Caco-2 (cell line): ENCODE results near the gene DIP2A. TPM values are rescaled to one million over a fixed set of nuclear protein-coding genes. Genes with fewer than 3 reads are reported as not detected.

ENCODE experiments used
- BruUV-seq: library from RNA; stranded (reverse); fragments of 400-500 nt; replicated peaks from 2 replicates; lab custom pipeline; 2021; lab: Mats Ljungman, UMichigan
- CTCF ChIA-PET: fragments of 300-600 bp; sonication (Branson Sonifier 250); formaldehyde crosslinking; loops from one replicate; lab custom pipeline; 2022; ENCODE audit warnings: antibody characterized with exemption; lab: Charles Lee
- POLR2A ChIA-PET: fragments of 300-600 bp; sonication (Branson Sonifier 250); formaldehyde crosslinking; loops from one replicate; lab custom pipeline; 2022; ENCODE audit warnings: antibody characterized with exemption; lab: Charles Lee
- DNase-seq, 2 experiments: peaks; one replicate each; pipeline versions ENCODE4 v3.0.0 to v3.0.0-alpha.2; 2020 to 2022
- H3K27me3 ChIP-seq: replicated peaks from 2 replicates; pipeline ENCODE4 v1.6.0; 2011; ENCODE audit warnings: low read length; ENCODE audit not compliant: control insufficient read depth, insufficient read depth
- H3K36me3 ChIP-seq: 2 replicates; pipeline ENCODE4 v1.5.1; 2011; ENCODE audit warnings: low read length; ENCODE audit not compliant: control insufficient read depth, insufficient read depth
- H3K4me1 ChIP-seq: fragments of 250-450 bp; sonication (Bioruptor Pico); 2 replicates; pipeline ENCODE4 v1.5.1; 2020; ENCODE audit warnings: mild to moderate bottlenecking
- H3K4me3 ChIP-seq: 2 replicates; pipeline ENCODE4 v1.5.1; 2011; ENCODE audit warnings: low read depth, mild to moderate bottlenecking, control low read depth, low read length
- H3K9me3 ChIP-seq: fragments of 250-450 bp; sonication (Bioruptor Pico); 2 replicates; pipeline ENCODE4 v1.5.1; 2020; ENCODE audit warnings: mild to moderate bottlenecking, moderate library complexity
- H3K27ac Mint-ChIP-seq: one replicate; pipeline ENCODE4 v1.8.0; 2022; ENCODE audit warnings: mixed read lengths; ENCODE audit not compliant: unreplicated experiment
- H3K27me3 Mint-ChIP-seq: one replicate; pipeline ENCODE4 v1.8.0; 2022; ENCODE audit warnings: mixed read lengths; ENCODE audit not compliant: insufficient read depth, unreplicated experiment
- H3K36me3 Mint-ChIP-seq: one replicate; pipeline ENCODE4 v1.8.0; 2022; ENCODE audit warnings: mild to moderate bottlenecking, mixed read lengths; ENCODE audit not compliant: insufficient read depth, unreplicated experiment
- H3K4me1 Mint-ChIP-seq: one replicate; pipeline ENCODE4 v1.8.0; 2022; ENCODE audit warnings: low read depth, mixed read lengths; ENCODE audit not compliant: unreplicated experiment
- H3K4me3 Mint-ChIP-seq: one replicate; pipeline ENCODE4 v1.8.0; 2022; ENCODE audit warnings: mild to moderate bottlenecking, moderate library complexity, mixed read lengths; ENCODE audit not compliant: unreplicated experiment
- H3K9me3 Mint-ChIP-seq: one replicate; pipeline ENCODE4 v1.8.0; 2022; ENCODE audit warnings: mixed read lengths; ENCODE audit not compliant: unreplicated experiment
- CTCF ChIP-seq, 2 experiments: fragments of 200-600 bp in 1 of 2; IDR thresholded peaks; 1 replicate in 1 of 2; 2 replicates in 1 of 2; pipeline versions ENCODE4 v1.5.1 to v1.8.0; 2011 to 2022; ENCODE audit warnings: antibody characterized with exemption in 1 of 2, control low read depth in 1 of 2, inconsistent platforms in 1 of 2, low read depth in 1 of 2, low read length in 1 of 2, mild to moderate bottlenecking in 1 of 2, moderate library complexity in 1 of 2; ENCODE audit not compliant: insufficient read depth in 1 of 2, severe bottlenecking in 1 of 2, unreplicated experiment in 1 of 2
- intact Hi-C: fragments of 100-400 bp; cut with micrococcal nuclease; formaldehyde crosslinking; loops from one replicate; pipeline ENCODE4 v1.10.0; 2022; ENCODE audit not compliant: unreplicated experiment
- total RNA-seq: library from RNA; stranded (reverse); gene quantifications from 2 replicates; pipeline ENCODE4 v1.2.3, GENCODE V29; 2022

The DIP2A gene
- total RNA-seq, 1 experiment from 2014 or later, result 44.6 TPM

GRCh38 chr21:46561445-46562090 lies 102.9 kb downstream of the DIP2A start:
- no peaks in the 10 kb centered on the region for H3K9me3 ChIP-seq
- H3K36me3 ChIP-seq, result no peaks in the 10 kb centered on the region; the same call in 1 of the 2 replicates
- H3K27me3 Mint-ChIP-seq, result no peaks in the 10 kb centered on the region
- H3K4me3 ChIP-seq, result no peak overlapping the region
- intact Hi-C loops, result no loop called here
- H3K36me3 Mint-ChIP-seq, result peaks cover 47% of the 10 kb centered on the region
- POLR2A ChIA-PET, result no interaction called here
- no peaks in the 10 kb centered on the region for H3K4me1 Mint-ChIP-seq
- TF ChIP-seq CTCF (IDR thresholded peaks at IDR 0.05; ENCODE audit: insufficient read depth in 1 of 2, low read depth in 1 of 2, low read length in 1 of 2, severe bottlenecking in 1 of 2, unreplicated experiment in 1 of 2), result no peak
- H3K4me1 ChIP-seq, result no peaks in the 10 kb centered on the region
- DNase-seq, result no peak
- H3K27me3 ChIP-seq, result no peaks in the 10 kb centered on the region
- no TSS peak for BruUV-seq
- CTCF ChIA-PET, result no interaction called here
- H3K9me3 Mint-ChIP-seq, result no peaks in the 10 kb centered on the region
- no peak overlapping the region for H3K27ac Mint-ChIP-seq
- H3K4me3 Mint-ChIP-seq, result no peak overlapping the region

- Histone ChIP-seq H3K4me3 (no peak overlapping the region), H3K27me3 (no peaks in the 10 kb centered on the region), H3K9me3 (no peaks in the 10 kb centered on the region), H3K36me3 (no peaks in the 10 kb centered on the region; the same call in 1 of the 2 replicates), H3K4me1 (no peaks in the 10 kb centered on the region)
- Mint-ChIP-seq H3K27me3 (no peaks in the 10 kb centered on the region), H3K36me3 (peaks cover 54% of the 10 kb centered on the region), H3K4me3 (no peak overlapping the region), H3K4me1 (no peaks in the 10 kb centered on the region), H3K27ac (no peak overlapping the region), H3K9me3 (no peaks in the 10 kb centered on the region)
- ChIA-PET CTCF (no interaction called here), POLR2A (no interaction called here)
- BruUV-seq, result no TSS peak
- intact Hi-C loops, result no loop called here
- no peak for DNase-seq
- no peak for TF ChIP-seq CTCF (IDR thresholded peaks at IDR 0.05; ENCODE audit: insufficient read depth in 1 of 2, low read depth in 1 of 2, low read length in 1 of 2, severe bottlenecking in 1 of 2, unreplicated experiment in 1 of 2)
Measured at GRCh38 chr21:46562472-46562871, 103.8 kb downstream of the DIP2A start.

- peaks cover 1% of the 10 kb centered on the region for H3K36me3 ChIP-seq
- DNase-seq, result no peak
- BruUV-seq, result no TSS peak
Measured at GRCh38 chr21:46562964-46563607, 104.4 kb downstream of the DIP2A start.

More at GRCh38 chr21:46562964-46563607, 104.4 kb downstream of the DIP2A start:
- Mint-ChIP-seq H3K9me3 (no peaks in the 10 kb centered on the region), H3K27me3 (no peaks in the 10 kb centered on the region), H3K36me3 (peaks cover 60% of the 10 kb centered on the region), H3K27ac (no peak overlapping the region), H3K4me3 (no peak overlapping the region), H3K4me1 (no peaks in the 10 kb centered on the region)
- CTCF ChIA-PET, result no interaction called here
- POLR2A ChIA-PET, result no interaction called here
- Histone ChIP-seq H3K4me1 (no peaks in the 10 kb centered on the region), H3K27me3 (no peaks in the 10 kb centered on the region), H3K9me3 (no peaks in the 10 kb centered on the region), H3K4me3 (no peak overlapping the region)
- intact Hi-C loops, result no loop called here
- TF ChIP-seq CTCF (IDR thresholded peaks at IDR 0.05; ENCODE audit: insufficient read depth in 1 of 2, low read depth in 1 of 2, low read length in 1 of 2, severe bottlenecking in 1 of 2, unreplicated experiment in 1 of 2), result no peak
